Gastrocnemius medialis (tissue), 4 donors: Measurements from ENCODE around the gene TRIM4. TPM values are rescaled to one million over a fixed set of nuclear protein-coding genes. Genes with fewer than 3 reads are reported as not detected.
A peak's percentile ranks its signal among the peaks of the same experiment; 100 is the strongest.
"Not testable (repeated sequence)": the region's sequence is repeated elsewhere in the genome, so short reads cannot be mapped to it uniquely, and the experiment has no call there.

Source experiments
- ATAC-seq, 2 donors: fragments of 150-250 bp; one replicate each; pipeline ENCODE4 v1.9.1; 2016
- DNase-seq, 2 donors: peaks; one replicate each; pipeline ENCODE4 v3.0.0-alpha.2; 2019
- H3K27ac ChIP-seq, 4 donors: fragments of 200-600 bp; sonication (generic); 1 replicate in 1 of 4; 2 replicates in 3 of 4; pipeline ENCODE4 v1.5.1; 2016 to 2018; ENCODE audit warnings: mild to moderate bottlenecking in 2 of 4, moderate library complexity in 1 of 4
- H3K27me3 ChIP-seq, 3 donors: fragments of 200-600 bp; sonication (generic) in 2 of 3; 1 replicate in 1 of 3; 2 replicates in 2 of 3; pipeline versions ENCODE4 v1.5.1 to v1.6.0; 2016 to 2019; ENCODE audit warnings: mild to moderate bottlenecking in 1 of 3, moderate library complexity in 1 of 3
- H3K36me3 ChIP-seq, 2 donors: fragments of 200-600 bp; sonication (generic) in 1 of 2; one replicate each; pipeline ENCODE4 v1.5.1; 2017 to 2018
- H3K4me1 ChIP-seq, 2 donors: fragments of 200-600 bp; sonication (generic) in 1 of 2; one replicate each; pipeline ENCODE4 v1.5.1; 2016 to 2017; ENCODE audit warnings: mild to moderate bottlenecking in 2 of 2
- H3K4me3 ChIP-seq, 4 donors: fragments of 200-600 bp; sonication (generic) in 3 of 4; 1 replicate in 1 of 4; 2 replicates in 3 of 4; pipeline ENCODE4 v1.5.1; 2016 to 2019; ENCODE audit warnings: mild to moderate bottlenecking in 2 of 4
- H3K9me3 ChIP-seq, 3 donors: fragments of 200-600 bp; sonication (generic) in 2 of 3; 1 replicate in 1 of 3; 2 replicates in 2 of 3; pipeline ENCODE4 v1.5.1; 2016 to 2019
- CTCF ChIP-seq, 5 experiments: fragments of 450-650 bp in 3 of 5; fragments of 200-600 bp in 2 of 5; sonication (generic) in 2 of 5; IDR thresholded peaks in 4 of 5; conservative IDR thresholded peaks in 1 of 5; 1 replicate in 4 of 5; 2 replicates in 1 of 5; pipeline ENCODE4 v1.5.1; 2016 to 2019; ENCODE audit warnings: antibody characterized with exemption in 5 of 5, mild to moderate bottlenecking in 3 of 5, moderate library complexity in 3 of 5
- POLR2A ChIP-seq, 2 donors: fragments of 450-650 bp; IDR thresholded peaks; one replicate each; pipeline ENCODE4 v1.6.1; 2017; ENCODE audit warnings: antibody characterized with exemption in 2 of 2, mild to moderate bottlenecking in 2 of 2, moderate library complexity in 2 of 2
- in situ Hi-C, 4 donors: fragments of 200-750 bp; cut with MboI; loops; one replicate each; pipeline versions ENCODE4 v1.15.0 to v1.8.0; 2017; ENCODE audit warnings: low sequenced_read_pairs in 4 of 4
- intact Hi-C: fragments of 100-400 bp; cut with DNase I; formaldehyde crosslinking; loops from one replicate; pipeline ENCODE4 v1.15.1; 2023; ENCODE audit warnings: low total_unique reads
- total RNA-seq, 4 donors: library from RNA; depleted of rRNA; stranded (reverse); fragments of >200 nt; gene quantifications; one replicate each; pipeline versions ENCODE4 v1.1.0 to v1.2.3, GENCODE V29; 2016

Gene TRIM4
- total RNA-seq, 4 donors from 2014 or later: 6.4 to 10.5 (median 7.7) TPM

- intact Hi-C loops: no loop called here
- no peak overlapping the region for H3K4me3 ChIP-seq
- no peak for TF ChIP-seq CTCF (IDR thresholded peaks at IDR 0.05 in 4 of 5, conservative IDR thresholded peaks at IDR 0.05 in 1 of 5)
- TF ChIP-seq POLR2A (IDR thresholded peaks at IDR 0.05): no peak
- in situ Hi-C loops: no loop called here
- no peaks in the 10 kb centered on the region for H3K36me3 ChIP-seq
- H3K27me3 ChIP-seq: peaks cover 0 to 4% (median 2%) of the 10 kb centered on the region in 3 donors
- no peak overlapping the region for H3K27ac ChIP-seq
- H3K4me1 ChIP-seq: no peaks in the 10 kb centered on the region
- ATAC-seq: peak; percentile 74 to 77
- peak; percentile 26 to 62 for DNase-seq
- no peaks in the 10 kb centered on the region for H3K9me3 ChIP-seq
Observed at GRCh38 chr7:99953649-99954048, 34.3 kb upstream of the TRIM4 start.

- H3K27ac ChIP-seq, H3K27me3 ChIP-seq, H3K4me3 ChIP-seq, H3K4me1 ChIP-seq, in situ Hi-C loops, H3K9me3 ChIP-seq, H3K36me3 ChIP-seq, DNase-seq, ATAC-seq, intact Hi-C loops: not testable (repeated sequence)
Observed at GRCh38 chr7:99952649-99953048, 33.3 kb upstream of the TRIM4 start.

- H3K9me3 ChIP-seq, H3K27me3 ChIP-seq, intact Hi-C loops, H3K36me3 ChIP-seq, H3K4me3 ChIP-seq, H3K4me1 ChIP-seq, in situ Hi-C loops, H3K27ac ChIP-seq, ATAC-seq, DNase-seq: not testable (repeated sequence)
Observed at GRCh38 chr7:99950819-99951218, 31.5 kb upstream of the TRIM4 start.

GRCh38 chr7:99949645-99950228, 30.4 kb upstream of the TRIM4 start:
- H3K27me3 ChIP-seq: peaks cover 0 to 8% (median 3%) of the 10 kb centered on the region in 3 donors
- DNase-seq (no peak), ATAC-seq (no peak)
- in situ Hi-C loops (no loop called here), intact Hi-C loops (no loop called here)
- no peaks in the 10 kb centered on the region for H3K36me3 ChIP-seq
- H3K4me3 ChIP-seq: no peak overlapping the region
- TF ChIP-seq CTCF (IDR thresholded peaks at IDR 0.05 in 4 of 5, conservative IDR thresholded peaks at IDR 0.05 in 1 of 5) (peak in 1 of 5 experiments; percentile 12), POLR2A (IDR thresholded peaks at IDR 0.05) (no peak)
- no peaks in the 10 kb centered on the region for H3K4me1 ChIP-seq
- H3K27ac ChIP-seq: no peak overlapping the region
- no peaks in the 10 kb centered on the region for H3K9me3 ChIP-seq

GRCh38 chr7:99947608-99948007, 28.3 kb upstream of the TRIM4 start:
- no peak for TF ChIP-seq CTCF (IDR thresholded peaks at IDR 0.05 in 4 of 5, conservative IDR thresholded peaks at IDR 0.05 in 1 of 5)
- no peaks in the 10 kb centered on the region for H3K9me3 ChIP-seq
- no peak overlapping the region for H3K4me3 ChIP-seq
- H3K27me3 ChIP-seq: peaks cover 0 to 8% (median 8%) of the 10 kb centered on the region in 3 donors
- intact Hi-C loops (no loop called here), in situ Hi-C loops (no loop called here)
- H3K4me1 ChIP-seq: no peaks in the 10 kb centered on the region
- no peak for DNase-seq
- no peak for ATAC-seq
- no peaks in the 10 kb centered on the region for H3K36me3 ChIP-seq
- H3K27ac ChIP-seq: no peak overlapping the region

GRCh38 chr7:99944497-99945070, 25.3 kb upstream of the TRIM4 start:
- Histone ChIP-seq H3K27me3 (peaks cover 4 to 9% (median 8%) of the 10 kb centered on the region in 3 donors), H3K36me3 (no peaks in the 10 kb centered on the region), H3K9me3 (no peaks in the 10 kb centered on the region), H3K27ac (no peak overlapping the region), H3K4me3 (no peak overlapping the region), H3K4me1 (no peaks in the 10 kb centered on the region)
- DNase-seq (no peak), ATAC-seq (no peak)
- in situ Hi-C loops (no loop called here), intact Hi-C loops (no loop called here)
- TF ChIP-seq POLR2A (IDR thresholded peaks at IDR 0.05) (no peak), CTCF (IDR thresholded peaks at IDR 0.05 in 4 of 5, conservative IDR thresholded peaks at IDR 0.05 in 1 of 5) (no peak)
